ENCODE data around the gene GOLT1A.

GOLT1A gene

GRCh38 chr1:204222006-204222763 is 8.4 kb upstream of the GOLT1A start:
- H3K4me3 ChIP-seq (ENCODE audit: low read depth, low read length, poor library complexity, severe bottlenecking), result no peak overlapping the region
- TF ChIP-seq CTCF (IDR thresholded peaks at IDR 0.05; ENCODE audit: low read length) (no peak), EZH2 (IDR thresholded peaks at IDR 0.05; ENCODE audit: borderline replicate concordance, low read length) (no peak)
- H3K9me2 ChIP-seq (ENCODE audit: low read depth, low read length), result no peaks in the 10 kb centered on the region
- no peaks in the 10 kb centered on the region for H3K4me1 ChIP-seq (ENCODE audit: insufficient read depth, low read length, severe bottlenecking)
- 0 out of 2 replicates have a peak, but pooled peaks cover 6% of the 10 kb centered on the region for H3K27me3 ChIP-seq (ENCODE audit: insufficient read depth, low read length)
- no peaks in the 10 kb centered on the region for H3F3A ChIP-seq (ENCODE audit: insufficient read depth, low read length)
- no peak overlapping the region for H3K27ac ChIP-seq (ENCODE audit: low read depth, low read length, poor library complexity, severe bottlenecking)
- H3K79me2 ChIP-seq (ENCODE audit: insufficient read depth, low read length), result no peaks in the 10 kb centered on the region
- H2AFZ ChIP-seq (ENCODE audit: low read length), result no peak overlapping the region
- no peak overlapping the region for H3K9ac ChIP-seq (ENCODE audit: low read length)
- H3K36me3 ChIP-seq (ENCODE audit: insufficient read depth, low read length), result no peaks in the 10 kb centered on the region
- no peaks in the 10 kb centered on the region for H3K9me3 ChIP-seq (ENCODE audit: low read length)
- no peak overlapping the region for H3K4me2 ChIP-seq (ENCODE audit: low read length)
- H4K20me1 ChIP-seq (ENCODE audit: insufficient read depth, low read length), result no peaks in the 10 kb centered on the region

- Histone ChIP-seq H3K9me3 (ENCODE audit: low read length) (no peaks in the 10 kb centered on the region), H3F3A (ENCODE audit: insufficient read depth, low read length) (no peaks in the 10 kb centered on the region), H3K9ac (ENCODE audit: low read length) (no peak overlapping the region), H3K36me3 (ENCODE audit: insufficient read depth, low read length) (no peaks in the 10 kb centered on the region), H3K27ac (ENCODE audit: low read depth, low read length, poor library complexity, severe bottlenecking) (no peak overlapping the region), H3K4me1 (ENCODE audit: insufficient read depth, low read length, severe bottlenecking) (no peaks in the 10 kb centered on the region), H3K79me2 (ENCODE audit: insufficient read depth, low read length) (no peaks in the 10 kb centered on the region), H3K4me3 (ENCODE audit: low read depth, low read length, poor library complexity, severe bottlenecking) (no peak overlapping the region), H3K4me2 (ENCODE audit: low read length) (no peak overlapping the region), H2AFZ (ENCODE audit: low read length) (no peak overlapping the region), H3K27me3 (ENCODE audit: insufficient read depth, low read length) (no peaks in the 10 kb centered on the region), H4K20me1 (ENCODE audit: insufficient read depth, low read length) (no peaks in the 10 kb centered on the region), H3K9me2 (ENCODE audit: low read depth, low read length) (no peaks in the 10 kb centered on the region)
- TF ChIP-seq CTCF (IDR thresholded peaks at IDR 0.05; ENCODE audit: low read length) (no peak), EZH2 (IDR thresholded peaks at IDR 0.05; ENCODE audit: borderline replicate concordance, low read length) (no peak)
These were observed 7.5 kb upstream of the GOLT1A start for GRCh38 chr1:204221271-204221670.

GRCh38 chr1:204219971-204220616 is 6.3 kb upstream of the GOLT1A start:
- Histone ChIP-seq H3K4me1 (ENCODE audit: insufficient read depth, low read length, severe bottlenecking) (no peaks in the 10 kb centered on the region), H3K9ac (ENCODE audit: low read length) (no peak overlapping the region), H3K36me3 (ENCODE audit: insufficient read depth, low read length) (no peaks in the 10 kb centered on the region), H3K9me2 (ENCODE audit: low read depth, low read length) (no peaks in the 10 kb centered on the region), H3F3A (ENCODE audit: insufficient read depth, low read length) (no peaks in the 10 kb centered on the region), H3K79me2 (ENCODE audit: insufficient read depth, low read length) (no peaks in the 10 kb centered on the region), H3K27ac (ENCODE audit: low read depth, low read length, poor library complexity, severe bottlenecking) (no peak overlapping the region), H3K9me3 (ENCODE audit: low read length) (no peaks in the 10 kb centered on the region), H3K4me2 (ENCODE audit: low read length) (no peak overlapping the region), H2AFZ (ENCODE audit: low read length) (no peak overlapping the region), H3K4me3 (ENCODE audit: low read depth, low read length, poor library complexity, severe bottlenecking) (no peak overlapping the region), H4K20me1 (ENCODE audit: insufficient read depth, low read length) (no peaks in the 10 kb centered on the region), H3K27me3 (ENCODE audit: insufficient read depth, low read length) (no peaks in the 10 kb centered on the region)
- TF ChIP-seq EZH2 (IDR thresholded peaks at IDR 0.05; ENCODE audit: borderline replicate concordance, low read length) (no peak), CTCF (IDR thresholded peaks at IDR 0.05; ENCODE audit: low read length) (no peak)
